ENCODE data around the gene CDKAL1.

The CDKAL1 gene

DNA sequence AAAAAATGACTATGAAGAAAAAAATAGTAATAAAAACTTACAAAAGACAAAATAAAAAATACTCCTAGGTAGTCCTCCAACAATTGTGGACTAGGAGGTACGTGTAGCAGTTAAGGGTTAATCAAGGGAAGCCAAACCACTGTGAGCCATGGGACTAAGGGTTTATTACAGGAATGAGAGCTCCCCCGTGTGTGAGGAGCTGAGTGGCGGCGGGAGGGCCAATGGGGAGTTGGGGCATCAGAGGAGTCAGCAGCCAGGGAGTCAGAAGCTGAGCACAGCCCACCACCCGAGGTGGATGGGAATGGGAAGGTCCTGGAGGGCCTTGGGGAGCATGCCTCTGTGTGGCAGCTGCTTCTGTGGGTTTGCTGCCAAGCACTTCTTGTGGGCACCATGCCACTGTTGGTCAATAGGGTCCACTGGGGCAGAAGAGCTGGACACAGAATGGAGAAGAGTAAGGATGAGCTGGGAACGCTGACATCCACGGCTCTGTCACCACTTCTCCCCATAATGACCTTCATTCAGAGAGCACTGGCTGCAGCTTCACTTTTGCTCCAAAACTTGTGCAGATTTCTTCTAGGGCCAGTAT, 373.3 kb downstream of the CDKAL1 start:
- Histone ChIP-seq H3K36me3 (replicated peaks; ENCODE audit: insufficient read depth, low read length) (no peaks in the 10 kb centered on the region), H3K4me3 (ENCODE audit: low read length) (no peak overlapping the region), H3K4me1 (ENCODE audit: low read length) (no peaks in the 10 kb centered on the region), H3K9me3 (replicated peaks; ENCODE audit: insufficient read depth, low read length) (no peaks in the 10 kb centered on the region), H2AFZ (ENCODE audit: low read length) (no peak overlapping the region), H3K79me2 (ENCODE audit: low read length) (no peaks in the 10 kb centered on the region), H4K20me1 (ENCODE audit: insufficient read depth, low read length) (no peaks in the 10 kb centered on the region), H3K27ac (ENCODE audit: low read length) (no peak overlapping the region), H3K4me2 (ENCODE audit: low read depth, low read length) (no peak overlapping the region), H3K9me2 (replicated peaks; ENCODE audit: insufficient read depth, low read length) (no peaks in the 10 kb centered on the region; the same call in 1 of the 2 replicates), H3K27me3 (replicated peaks; ENCODE audit: insufficient read depth, low read length) (no peaks in the 10 kb centered on the region), H3K9ac (ENCODE audit: low read length) (no peak overlapping the region), H3F3A (ENCODE audit: insufficient read depth, low read length) (no peaks in the 10 kb centered on the region)
- no peak for DNase-seq
- TF ChIP-seq CTCF (IDR thresholded peaks at IDR 0.05; ENCODE audit: low read length) (no peak), EZH2 (optimal IDR thresholded peaks at IDR 0.05; ENCODE audit: low read depth, low read length) (no peak), EZH2phosphoT487 (IDR thresholded peaks at IDR 0.05; ENCODE audit: low read length) (no peak)

DNA sequence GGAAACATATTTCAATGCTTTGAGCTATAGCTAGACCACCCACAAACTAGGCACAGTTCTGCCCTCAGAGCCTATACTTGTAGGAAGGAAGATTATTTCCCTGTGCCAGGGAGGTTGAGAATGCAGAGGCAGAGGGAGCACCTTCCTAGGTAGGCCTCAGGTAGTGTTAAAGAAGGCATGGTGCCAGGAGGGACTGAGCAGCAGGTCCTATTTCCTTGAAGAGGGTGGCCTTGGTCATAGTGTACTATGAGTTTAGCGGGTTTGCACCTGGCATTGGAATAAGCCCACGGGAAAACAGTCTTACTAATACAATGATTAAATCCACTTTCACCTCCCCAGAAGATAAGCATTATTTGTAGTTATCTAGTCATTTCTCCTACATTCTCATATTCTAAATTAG, 375.4 kb downstream of the CDKAL1 start:
- no peak overlapping the region for H3K4me2 ChIP-seq (ENCODE audit: low read depth, low read length)
- TF ChIP-seq EZH2 (optimal IDR thresholded peaks at IDR 0.05; ENCODE audit: low read depth, low read length): no peak
- no peak for TF ChIP-seq EZH2phosphoT487 (IDR thresholded peaks at IDR 0.05; ENCODE audit: low read length)
- no peak for TF ChIP-seq CTCF (IDR thresholded peaks at IDR 0.05; ENCODE audit: low read length)
- no peaks in the 10 kb centered on the region for H3K9me3 ChIP-seq (replicated peaks; ENCODE audit: insufficient read depth, low read length)
- H3K4me3 ChIP-seq (ENCODE audit: low read length): no peak overlapping the region
- DNase-seq: no peak
- no peaks in the 10 kb centered on the region for H3K9me2 ChIP-seq (replicated peaks; ENCODE audit: insufficient read depth, low read length)
- no peak overlapping the region for H3K27ac ChIP-seq (ENCODE audit: low read length)
- no peak overlapping the region for H3K9ac ChIP-seq (ENCODE audit: low read length)
- no peaks in the 10 kb centered on the region for H3K79me2 ChIP-seq (ENCODE audit: low read length)
- H3K4me1 ChIP-seq (ENCODE audit: low read length): no peaks in the 10 kb centered on the region
- H2AFZ ChIP-seq (ENCODE audit: low read length): no peak overlapping the region
- H4K20me1 ChIP-seq (ENCODE audit: insufficient read depth, low read length): no peaks in the 10 kb centered on the region
- no peaks in the 10 kb centered on the region for H3F3A ChIP-seq (ENCODE audit: insufficient read depth, low read length)
- no peaks in the 10 kb centered on the region for H3K36me3 ChIP-seq (replicated peaks; ENCODE audit: insufficient read depth, low read length)
- H3K27me3 ChIP-seq (replicated peaks; ENCODE audit: insufficient read depth, low read length): no peaks in the 10 kb centered on the region

GRCh38 chr6:20911712-20912111, 377.5 kb downstream of the CDKAL1 start:
- Histone ChIP-seq H4K20me1 (ENCODE audit: insufficient read depth, low read length) (no peaks in the 10 kb centered on the region), H2AFZ (ENCODE audit: low read length) (no peak overlapping the region), H3K27me3 (replicated peaks; ENCODE audit: insufficient read depth, low read length) (no peaks in the 10 kb centered on the region), H3K27ac (ENCODE audit: low read length) (no peak overlapping the region), H3F3A (ENCODE audit: insufficient read depth, low read length) (no peaks in the 10 kb centered on the region), H3K4me1 (ENCODE audit: low read length) (no peaks in the 10 kb centered on the region), H3K9ac (ENCODE audit: low read length) (no peak overlapping the region), H3K79me2 (ENCODE audit: low read length) (no peaks in the 10 kb centered on the region), H3K9me3 (replicated peaks; ENCODE audit: insufficient read depth, low read length) (no peaks in the 10 kb centered on the region), H3K9me2 (replicated peaks; ENCODE audit: insufficient read depth, low read length) (no peaks in the 10 kb centered on the region), H3K4me3 (ENCODE audit: low read length) (no peak overlapping the region), H3K4me2 (ENCODE audit: low read depth, low read length) (no peak overlapping the region), H3K36me3 (replicated peaks; ENCODE audit: insufficient read depth, low read length) (no peaks in the 10 kb centered on the region)
- no peak for DNase-seq
- TF ChIP-seq EZH2phosphoT487 (IDR thresholded peaks at IDR 0.05; ENCODE audit: low read length): no peak
- TF ChIP-seq EZH2 (optimal IDR thresholded peaks at IDR 0.05; ENCODE audit: low read depth, low read length): no peak
- TF ChIP-seq CTCF (IDR thresholded peaks at IDR 0.05; ENCODE audit: low read length): no peak
